GM18858 (cell line): ENCODE measurements around the gene ACSS3.
"Not testable (repeated sequence)": the region's sequence is repeated elsewhere in the genome, so short reads cannot be mapped to it uniquely, and the experiment has no call there.

Experiments
- ATAC-seq: cut with Tn5 transposase; IDR thresholded peaks from one replicate; pipeline ENCODE4 v1.9.1; 2021; ENCODE audit not compliant: unreplicated experiment

ACSS3 gene, protein sequence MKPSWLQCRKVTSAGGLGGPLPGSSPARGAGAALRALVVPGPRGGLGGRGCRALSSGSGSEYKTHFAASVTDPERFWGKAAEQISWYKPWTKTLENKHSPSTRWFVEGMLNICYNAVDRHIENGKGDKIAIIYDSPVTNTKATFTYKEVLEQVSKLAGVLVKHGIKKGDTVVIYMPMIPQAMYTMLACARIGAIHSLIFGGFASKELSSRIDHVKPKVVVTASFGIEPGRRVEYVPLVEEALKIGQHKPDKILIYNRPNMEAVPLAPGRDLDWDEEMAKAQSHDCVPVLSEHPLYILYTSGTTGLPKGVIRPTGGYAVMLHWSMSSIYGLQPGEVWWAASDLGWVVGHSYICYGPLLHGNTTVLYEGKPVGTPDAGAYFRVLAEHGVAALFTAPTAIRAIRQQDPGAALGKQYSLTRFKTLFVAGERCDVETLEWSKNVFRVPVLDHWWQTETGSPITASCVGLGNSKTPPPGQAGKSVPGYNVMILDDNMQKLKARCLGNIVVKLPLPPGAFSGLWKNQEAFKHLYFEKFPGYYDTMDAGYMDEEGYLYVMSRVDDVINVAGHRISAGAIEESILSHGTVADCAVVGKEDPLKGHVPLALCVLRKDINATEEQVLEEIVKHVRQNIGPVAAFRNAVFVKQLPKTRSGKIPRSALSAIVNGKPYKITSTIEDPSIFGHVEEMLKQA

GRCh38 chr12:81077686-81078441 is at the start of gene ACSS3:
Gene ACSS3, plus strand, starts transcription at chr12:81078079. Its CDS starts 42 bp downstream, at chr12:81078121.
- no peak for ATAC-seq

DNA sequence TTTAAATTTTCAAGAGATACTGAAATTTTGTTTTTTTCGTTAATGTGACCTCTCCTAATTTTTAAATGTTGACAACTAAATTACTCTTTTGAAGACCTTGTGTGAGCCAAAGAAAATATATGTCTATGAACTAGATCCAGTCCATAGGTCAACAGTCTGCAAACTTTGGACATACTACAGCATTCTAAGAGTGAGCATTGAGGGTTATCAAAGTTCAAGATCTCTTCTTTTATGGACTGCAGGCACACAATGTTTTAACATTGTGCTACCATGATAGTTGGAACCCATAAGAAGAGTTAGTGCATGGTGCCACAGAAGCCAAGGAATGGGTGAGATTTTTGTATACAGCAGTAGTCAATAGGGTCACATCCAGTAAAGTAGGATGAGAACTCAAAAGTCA is 43.0 kb upstream of the ACSS3 start:
- no peak for ATAC-seq

DNA sequence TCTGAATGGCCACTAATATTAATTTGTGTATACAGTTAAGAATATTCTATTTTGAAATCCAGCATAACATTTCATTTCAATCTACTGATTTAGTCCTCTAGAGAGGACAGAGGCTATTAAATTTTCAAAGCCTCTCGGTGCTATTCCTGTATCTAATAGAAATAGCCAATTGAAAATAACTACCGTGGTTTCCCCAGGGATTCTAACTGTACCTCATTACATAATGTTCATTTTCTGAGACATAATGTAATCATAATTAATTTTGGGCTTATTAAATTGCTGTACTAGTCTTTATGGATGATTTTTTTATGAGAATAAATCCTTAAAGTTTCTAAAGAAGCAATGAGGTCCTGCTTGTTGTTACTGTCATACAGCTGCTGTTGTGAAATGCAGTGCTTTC is 38.6 kb upstream of the ACSS3 start:
- ATAC-seq: no peak

DNA sequence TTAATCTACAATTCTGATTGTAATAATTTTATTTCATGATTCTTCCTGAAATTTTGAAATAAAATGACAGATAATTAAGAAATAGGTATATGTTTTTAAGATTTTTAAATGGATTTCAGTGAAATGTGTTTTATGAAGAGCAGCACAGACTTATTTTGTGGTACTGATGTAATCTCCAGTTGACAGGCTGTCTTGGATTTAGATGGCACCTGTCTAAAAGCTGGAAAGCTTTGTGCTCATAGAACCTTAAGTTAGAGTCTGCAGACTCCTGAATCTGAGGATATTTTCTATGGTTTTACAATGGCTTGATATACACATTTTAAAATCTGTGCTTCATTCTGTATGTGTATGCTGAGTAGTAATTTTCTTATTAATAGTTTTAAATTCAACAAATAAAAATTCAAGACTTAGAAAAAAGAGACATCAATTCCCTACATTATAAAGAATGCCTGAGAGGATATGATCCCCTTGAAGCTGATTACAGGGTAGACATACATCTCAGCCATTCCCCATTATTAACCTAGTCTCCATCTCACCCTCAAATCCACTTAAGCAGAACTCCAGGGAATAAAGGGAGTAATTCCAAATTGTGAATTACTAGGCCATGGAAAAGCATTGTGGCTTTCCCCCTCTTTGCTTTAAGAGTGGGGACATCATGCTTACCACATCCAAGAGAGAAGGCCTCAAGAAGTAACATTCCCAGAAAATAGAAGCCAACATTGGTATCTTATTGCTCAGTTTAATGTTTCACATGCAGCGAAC is 33.7 kb upstream of the ACSS3 start:
- no peak for ATAC-seq

GRCh38 chr12:81064971-81065370 is 12.9 kb upstream of the ACSS3 start:
- ATAC-seq: not testable (repeated sequence)

DNA sequence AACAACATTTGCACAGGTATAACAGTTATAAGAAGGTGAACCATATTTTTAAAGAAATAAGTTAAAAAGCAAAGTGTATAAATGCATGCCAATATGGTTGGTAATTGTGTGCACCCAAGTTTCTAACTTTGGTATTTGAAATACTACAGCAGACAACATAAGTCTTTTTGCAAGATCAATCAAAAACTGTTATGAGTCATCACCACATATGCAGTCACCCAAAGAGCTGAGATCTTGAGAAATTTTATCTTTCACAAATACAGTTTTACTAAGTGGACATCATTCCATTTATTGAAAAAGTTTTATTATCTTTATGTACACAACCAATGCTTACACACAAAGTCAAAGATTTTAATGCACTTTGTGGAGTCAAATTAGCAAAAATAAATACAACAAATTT is 7.0 kb upstream of the ACSS3 start:
- ATAC-seq: no peak

- ATAC-seq: no peak
Measured at GRCh38 chr12:81075539-81075938, 2.3 kb upstream of the ACSS3 start.

DNA sequence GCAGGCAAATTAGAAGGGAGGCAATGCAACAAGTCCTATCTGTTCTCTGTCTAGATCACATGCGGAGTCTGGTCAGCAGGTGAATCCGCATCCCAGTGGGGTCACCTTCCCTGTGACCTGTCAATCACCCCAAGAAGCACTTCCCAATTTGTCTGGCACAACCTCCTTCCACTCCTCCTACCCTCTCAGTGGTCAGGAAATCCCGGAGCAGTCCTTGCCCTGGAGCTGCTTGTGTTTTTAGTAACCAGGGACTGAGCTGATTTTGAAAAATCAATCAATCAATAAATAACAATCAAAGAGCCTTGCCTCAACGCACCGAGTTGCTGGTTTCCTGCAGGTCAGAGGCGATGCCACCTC is 572 bp upstream of the ACSS3 start:
- ATAC-seq: no peak

DNA sequence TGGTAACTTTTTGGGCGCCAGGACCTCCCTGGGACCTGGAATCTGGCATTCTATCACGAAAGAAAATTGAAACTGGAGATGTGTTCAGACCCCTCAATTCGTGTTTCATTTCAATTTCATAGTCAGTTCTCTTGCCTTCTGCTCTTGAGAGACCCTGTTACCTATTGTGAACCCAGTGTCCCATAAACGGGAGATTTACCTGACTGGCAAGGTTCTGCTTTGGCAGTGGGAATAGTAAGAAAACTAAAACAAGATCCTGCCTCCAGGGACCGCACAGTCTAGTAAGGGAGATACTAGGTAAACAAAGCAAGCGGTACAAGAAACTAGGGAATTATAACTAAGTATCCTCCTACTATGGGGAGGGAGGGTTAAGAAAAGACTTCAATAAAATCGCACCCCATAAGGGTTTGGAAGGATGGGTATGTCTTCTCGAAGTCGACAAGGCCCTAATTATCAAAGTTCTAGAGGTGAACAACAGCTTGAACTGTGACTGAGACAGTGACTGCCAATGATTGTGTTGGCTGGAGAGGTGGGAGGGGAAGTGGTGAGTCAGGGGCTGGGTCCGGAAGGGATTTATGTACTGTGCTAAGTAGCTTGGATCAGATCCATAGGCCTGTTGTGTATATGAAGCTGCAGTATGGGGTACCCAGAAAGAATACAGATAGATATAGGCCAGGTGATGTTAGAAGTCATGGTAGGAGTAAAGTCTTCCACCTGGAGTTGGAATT is 754 bp downstream of the ACSS3 start:
- no peak for ATAC-seq

- ATAC-seq: no peak
Measured at GRCh38 chr12:81079280-81080076, 1.6 kb downstream of the ACSS3 start.

DNA sequence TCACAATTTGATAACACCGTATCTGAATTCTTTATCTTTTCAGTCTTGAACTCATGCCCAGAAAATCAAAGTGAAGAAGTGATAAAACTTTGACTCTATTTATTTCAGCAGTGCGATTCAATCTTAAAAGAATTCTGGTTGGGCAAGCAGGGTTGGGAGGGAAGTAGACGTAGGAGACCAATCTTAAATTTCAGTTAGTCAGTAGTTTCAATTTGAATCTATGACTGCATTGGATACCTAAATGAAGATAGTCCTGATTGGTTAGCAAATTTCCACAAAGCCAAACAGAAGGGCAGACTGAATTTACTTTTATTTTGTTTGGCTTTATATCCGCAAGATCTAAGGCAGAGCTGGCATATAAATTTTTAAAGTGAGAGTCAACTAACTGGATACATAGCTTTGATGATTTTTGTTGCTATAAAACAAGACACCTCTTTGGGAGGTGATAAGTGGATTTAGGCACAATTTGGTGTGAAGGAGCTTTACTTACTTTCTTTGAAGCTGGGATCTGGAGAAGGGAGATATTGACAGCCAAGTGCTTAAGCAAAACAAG is 2.6 kb downstream of the ACSS3 start:
- no peak for ATAC-seq

DNA sequence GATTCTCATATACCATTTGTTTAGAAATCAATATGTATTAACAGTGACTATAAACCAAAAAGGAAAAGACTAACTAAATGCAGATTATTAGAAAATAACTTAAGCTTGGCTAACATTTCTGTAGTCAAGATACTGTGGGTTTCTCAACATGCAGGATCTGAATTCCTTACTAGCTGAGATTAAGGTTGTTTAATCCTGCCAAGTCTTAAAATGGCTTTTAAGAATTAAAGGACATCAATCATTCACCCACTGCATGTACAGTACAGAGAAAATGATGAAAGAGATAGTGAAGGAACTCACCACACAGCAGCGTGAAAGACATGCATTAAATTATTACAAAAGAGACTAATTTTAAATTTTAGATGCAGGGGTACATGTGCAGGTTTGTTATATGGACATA is 3.8 kb downstream of the ACSS3 start:
- no peak for ATAC-seq

DNA sequence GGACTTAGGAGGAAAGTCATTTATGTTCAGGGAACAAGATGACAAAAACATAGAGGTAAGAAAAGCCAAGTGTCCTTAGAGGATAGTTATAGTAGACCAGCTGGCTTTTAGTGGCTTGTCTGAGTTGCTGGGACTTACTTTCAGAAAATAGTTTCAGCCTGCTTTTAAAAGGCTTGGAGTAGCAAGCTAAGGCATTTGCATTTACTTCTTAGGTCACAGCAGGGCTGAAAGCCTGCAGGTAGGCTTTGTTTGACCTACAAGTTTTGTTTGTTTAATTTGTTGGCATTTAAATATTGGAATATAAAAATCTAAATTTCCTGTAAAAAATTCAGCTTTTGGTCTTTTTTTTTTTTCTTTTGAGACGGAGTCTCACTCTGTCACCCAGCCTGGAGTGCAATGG is 5.1 kb downstream of the ACSS3 start:
- ATAC-seq: no peak

GRCh38 chr12:81083906-81084513 is 6.1 kb downstream of the ACSS3 start:
- ATAC-seq: no peak

- no peak for ATAC-seq
Measured at GRCh38 chr12:81084811-81085350, 7.0 kb downstream of the ACSS3 start.

- ATAC-seq: no peak
Measured at GRCh38 chr12:81085832-81086231, 8.0 kb downstream of the ACSS3 start.

DNA sequence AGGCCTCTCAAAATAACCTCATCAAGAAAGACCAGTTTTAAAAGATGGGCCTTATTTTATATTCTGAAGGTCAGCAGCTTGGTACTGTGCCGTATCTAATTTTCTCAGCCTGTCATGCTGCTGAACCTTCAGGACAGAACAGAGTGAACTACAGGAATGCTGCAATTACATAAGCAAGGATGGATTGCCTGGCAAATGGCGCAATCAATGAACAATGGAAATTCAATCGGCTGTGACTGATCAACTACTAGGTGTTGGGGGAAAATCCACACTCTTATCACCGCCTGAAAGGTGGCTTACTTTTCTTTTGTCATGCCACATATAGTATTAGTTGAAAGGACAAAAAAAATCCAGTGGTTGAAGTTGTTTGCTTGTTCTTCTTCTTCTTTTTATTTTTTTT is 8.5 kb downstream of the ACSS3 start:
- no peak for ATAC-seq

DNA sequence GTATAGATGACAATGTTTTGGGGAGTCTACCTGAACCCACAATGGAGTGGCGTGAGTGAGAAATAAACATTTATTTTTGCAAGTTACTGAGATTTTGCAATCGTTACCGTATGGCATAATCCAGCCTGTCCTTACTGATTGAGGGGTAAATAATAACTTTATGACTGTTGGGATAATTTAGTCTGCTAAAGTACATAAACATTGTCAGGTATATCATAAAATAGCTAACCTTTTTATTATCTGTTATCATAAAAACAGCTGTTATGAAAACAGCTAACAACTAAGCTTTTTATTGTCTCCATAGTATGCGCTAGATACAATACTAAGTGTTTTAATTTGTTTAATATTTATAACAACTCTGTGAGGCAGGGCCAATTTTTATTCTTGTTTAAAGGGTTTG is 10.3 kb downstream of the ACSS3 start:
- no peak for ATAC-seq

DNA sequence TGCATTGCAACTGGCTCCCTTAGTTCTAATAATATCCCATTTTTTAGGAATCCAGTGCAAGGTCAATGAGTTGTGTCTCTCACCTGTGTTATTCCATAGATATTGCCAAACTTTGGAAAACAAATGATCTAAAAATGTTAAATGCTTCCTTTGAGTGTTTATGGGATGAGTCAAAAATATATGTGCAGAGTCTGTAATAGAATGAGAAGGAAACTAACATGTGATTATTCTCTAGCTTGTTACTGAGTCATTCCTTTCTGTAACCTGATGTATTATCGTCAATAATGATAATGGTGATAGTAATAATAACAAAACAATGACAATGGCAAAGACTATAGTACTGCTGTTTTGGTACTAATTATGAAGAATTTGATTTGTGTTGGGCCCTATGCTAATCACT is 11.5 kb downstream of the ACSS3 start:
- no peak for ATAC-seq
